Activated CD8-positive, alpha-beta memory T cell treated with anti-CD3 and anti-CD28 coated beads for 4 hours (primary cell): ENCODE data around the gene ITPKC.
A peak's percentile ranks its signal among the peaks of the same experiment; 100 is the strongest.
"Not testable (repeated sequence)": the region's sequence is repeated elsewhere in the genome, so short reads cannot be mapped to it uniquely, and the experiment has no call there.

Source experiments
- DNase-seq, 2 donors: peaks; one replicate each; pipeline ENCODE4 v3.0.0-alpha.2; 2020; ENCODE audit warnings: low read depth in 2 of 2

ITPKC gene

GRCh38 chr19:40716031-40716481 is 856 bp upstream of the ITPKC start:
- DNase-seq, result peak; percentile 68 to 77

- DNase-seq, result no peak
Observed at GRCh38 chr19:40717325-40717879, 490 bp downstream of the ITPKC start.

GRCh38 chr19:40717880-40718773 is 1.2 kb downstream of the ITPKC start:
- no peak for DNase-seq

GRCh38 chr19:40718774-40719391 is 2.0 kb downstream of the ITPKC start:
- no peak for DNase-seq

- no peak for DNase-seq
Observed at GRCh38 chr19:40719414-40719894, 2.5 kb downstream of the ITPKC start.

GRCh38 chr19:40721140-40721486 is 4.2 kb downstream of the ITPKC start:
- no peak for DNase-seq

GRCh38 chr19:40721936-40722661 is 5.2 kb downstream of the ITPKC start:
- no peak for DNase-seq

GRCh38 chr19:40723661-40724254 is 6.8 kb downstream of the ITPKC start:
- DNase-seq, result no peak

- no peak for DNase-seq
Observed at GRCh38 chr19:40724315-40724714, 7.4 kb downstream of the ITPKC start.

- DNase-seq, result no peak
Observed at GRCh38 chr19:40724855-40725254, 7.9 kb downstream of the ITPKC start.

GRCh38 chr19:40726279-40726678 is 9.4 kb downstream of the ITPKC start:
- DNase-seq, result no peak

- not testable (repeated sequence) for DNase-seq
Observed at GRCh38 chr19:40730065-40730464, 13.2 kb downstream of the ITPKC start.

GRCh38 chr19:40732304-40732703 is 15.4 kb downstream of the ITPKC start:
- DNase-seq, result not testable (repeated sequence)

GRCh38 chr19:40733149-40733548 is 16.2 kb downstream of the ITPKC start:
- DNase-seq, result no peak

- DNase-seq, result no peak
Observed at GRCh38 chr19:40735013-40735771, 18.3 kb downstream of the ITPKC start.

GRCh38 chr19:40736661-40737060 is 19.7 kb downstream of the ITPKC start:
- no peak for DNase-seq

- DNase-seq, result no peak
Observed at GRCh38 chr19:40737102-40737644, 20.3 kb downstream of the ITPKC start.

GRCh38 chr19:40739030-40739839 is 22.3 kb downstream of the ITPKC start:
- no peak for DNase-seq

- no peak for DNase-seq
Observed at GRCh38 chr19:40739871-40740703, 23.2 kb downstream of the ITPKC start.
